Tibial nerve (tissue), 4 donors: ENCODE results near the gene FAM83E.

Experiments
- EP300 ChIP-seq, 2 donors: sonication (generic); formaldehyde crosslinking; IDR thresholded peaks; one replicate each; pipeline ENCODE4 v1.6.1; 2017; ENCODE audit warnings: antibody characterized with exemption in 2 of 2, mild to moderate bottlenecking in 1 of 2
- POLR2A ChIP-seq, 2 donors: fragments of 450-650 bp; IDR thresholded peaks; one replicate each; pipeline ENCODE4 v1.6.1; 2017; ENCODE audit warnings: antibody characterized with exemption in 2 of 2, mild to moderate bottlenecking in 2 of 2, moderate library complexity in 2 of 2
- TF ChIP-seq, protein P1 (sequence below), 5 experiments: fragments of 200-600 bp in 3 of 5; fragments of 450-650 bp in 2 of 5; sonication (generic) in 3 of 5; IDR thresholded peaks; one replicate each; pipeline ENCODE4 v1.5.1; 2016 to 2019; ENCODE audit warnings: antibody characterized with exemption in 5 of 5, mild to moderate bottlenecking in 3 of 5, moderate library complexity in 2 of 5

DNA sequence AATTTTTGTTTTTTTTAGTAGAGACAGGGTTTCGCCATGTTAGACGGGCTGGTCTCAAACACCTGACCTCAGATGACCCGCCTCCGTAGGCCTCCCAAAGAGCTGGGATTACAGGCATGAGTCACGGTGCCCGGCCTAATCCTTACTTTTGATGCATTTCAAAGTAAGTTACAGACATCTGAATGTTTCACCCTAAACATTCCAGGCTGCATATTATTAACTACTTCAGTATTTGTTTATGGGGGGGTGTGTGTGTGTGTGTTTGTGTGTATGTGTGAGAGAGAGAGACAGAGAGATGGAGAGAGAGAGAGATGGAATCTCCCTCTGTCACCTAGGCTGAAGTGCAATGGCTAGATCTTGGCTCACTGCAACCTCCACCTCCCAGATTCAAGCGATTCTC is 49.8 kb downstream of the FAM83E start:
- TF ChIP-seq, protein P1, sequence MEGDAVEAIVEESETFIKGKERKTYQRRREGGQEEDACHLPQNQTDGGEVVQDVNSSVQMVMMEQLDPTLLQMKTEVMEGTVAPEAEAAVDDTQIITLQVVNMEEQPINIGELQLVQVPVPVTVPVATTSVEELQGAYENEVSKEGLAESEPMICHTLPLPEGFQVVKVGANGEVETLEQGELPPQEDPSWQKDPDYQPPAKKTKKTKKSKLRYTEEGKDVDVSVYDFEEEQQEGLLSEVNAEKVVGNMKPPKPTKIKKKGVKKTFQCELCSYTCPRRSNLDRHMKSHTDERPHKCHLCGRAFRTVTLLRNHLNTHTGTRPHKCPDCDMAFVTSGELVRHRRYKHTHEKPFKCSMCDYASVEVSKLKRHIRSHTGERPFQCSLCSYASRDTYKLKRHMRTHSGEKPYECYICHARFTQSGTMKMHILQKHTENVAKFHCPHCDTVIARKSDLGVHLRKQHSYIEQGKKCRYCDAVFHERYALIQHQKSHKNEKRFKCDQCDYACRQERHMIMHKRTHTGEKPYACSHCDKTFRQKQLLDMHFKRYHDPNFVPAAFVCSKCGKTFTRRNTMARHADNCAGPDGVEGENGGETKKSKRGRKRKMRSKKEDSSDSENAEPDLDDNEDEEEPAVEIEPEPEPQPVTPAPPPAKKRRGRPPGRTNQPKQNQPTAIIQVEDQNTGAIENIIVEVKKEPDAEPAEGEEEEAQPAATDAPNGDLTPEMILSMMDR (IDR thresholded peaks at IDR 0.05) = no peak
- TF ChIP-seq POLR2A (IDR thresholded peaks at IDR 0.05) (no peak), EP300 (IDR thresholded peaks at IDR 0.05) (no peak)
